HUDEP-2 (cell line): ENCODE data around the gene TEX47.

Source experiments
- DNase-seq, 76 experiments: peaks; one replicate each; lab custom pipeline; 2025; ENCODE audit not compliant: unreplicated experiment in 76 of 76; lab: John Stamatoyannopoulos, UW

The TEX47 gene

DNA sequence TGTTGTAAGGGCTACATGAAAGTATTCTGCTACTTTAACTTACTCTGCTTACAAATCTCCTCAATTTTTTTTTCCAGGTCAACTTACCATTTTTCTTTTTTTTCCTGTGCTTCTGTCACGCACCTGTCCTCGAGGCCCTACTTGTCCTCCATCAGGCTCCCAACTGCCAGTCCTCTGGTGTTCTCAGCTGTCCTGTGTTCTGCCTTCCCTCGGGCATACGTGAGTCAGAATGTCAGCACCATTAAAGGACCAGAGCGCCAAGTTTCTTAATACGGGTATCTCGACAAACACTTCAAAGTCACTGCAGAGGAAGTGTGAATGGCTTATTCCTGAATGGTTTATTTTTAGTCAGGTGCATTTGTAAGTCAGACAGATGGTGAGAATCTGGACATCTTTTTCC is at the start of gene TEX47:
TEX47 (minus strand) TSS at position 185 of the 400 bp plus-strand sequence. CDS start 795 bp downstream, outside the sequence.
- no peak for DNase-seq

DNA sequence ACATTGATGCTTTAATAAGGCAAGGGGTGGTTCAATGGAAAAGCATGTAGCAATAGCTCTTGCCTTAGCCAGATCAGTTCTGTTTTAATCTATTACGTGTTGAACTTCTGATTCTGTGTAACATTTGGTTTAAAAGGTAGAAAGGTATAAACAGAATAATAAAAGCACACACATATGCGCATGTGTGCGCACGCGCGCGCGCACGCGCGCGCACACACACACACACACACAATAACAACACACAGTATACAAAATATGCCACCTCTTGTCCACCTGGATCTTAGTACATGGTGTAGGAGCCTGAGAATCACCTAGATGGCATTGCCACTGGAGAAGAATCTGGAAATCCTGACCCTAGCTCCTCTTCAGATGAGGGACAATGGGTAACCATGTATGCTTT is 49.6 kb upstream of the TEX47 start:
- no peak for DNase-seq

DNA sequence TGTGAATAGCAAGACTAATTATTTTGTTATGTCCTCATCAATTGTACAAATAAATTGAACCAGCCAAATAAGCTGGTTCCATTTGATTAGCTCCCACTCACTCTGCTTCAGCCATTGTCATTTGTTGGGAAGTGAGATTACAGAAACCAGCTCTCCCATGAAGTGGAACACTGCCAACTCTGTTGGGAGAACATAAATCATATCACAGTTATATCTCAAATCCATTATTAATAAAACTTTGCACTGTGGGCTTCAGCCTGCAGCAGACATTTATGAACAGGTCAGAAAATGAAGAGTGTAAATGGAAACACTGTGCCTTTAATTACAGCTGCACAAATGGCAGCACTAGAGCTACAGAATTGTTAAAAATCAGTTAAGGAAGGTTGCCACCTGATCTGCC is 46.7 kb upstream of the TEX47 start:
- DNase-seq, result no peak

DNA sequence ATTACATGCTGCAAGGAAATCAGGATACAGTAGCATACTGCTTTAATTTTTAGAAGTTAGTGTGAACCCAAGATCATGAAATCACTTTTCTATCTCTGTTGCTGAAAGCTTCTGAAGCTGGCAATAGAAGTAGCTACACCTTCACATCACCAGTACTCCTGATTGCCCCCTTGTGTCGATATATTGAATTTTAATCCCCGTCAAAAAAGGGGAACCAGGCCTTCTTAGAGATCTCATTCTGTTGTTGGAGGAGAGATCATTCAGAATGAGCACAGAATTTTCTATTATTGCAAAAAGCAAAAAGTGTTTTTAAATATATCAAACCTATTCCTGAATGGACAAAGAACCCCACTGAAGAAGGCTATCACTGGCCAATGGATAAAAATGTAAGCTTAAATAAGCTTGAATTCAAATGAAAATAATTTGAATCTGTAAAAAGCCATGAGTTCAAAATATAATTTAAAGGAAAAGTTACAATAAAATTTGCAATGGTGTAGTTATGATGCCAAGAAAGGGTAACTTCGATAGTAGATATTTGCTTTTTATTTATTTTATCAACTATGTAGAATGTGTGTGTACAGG is 39.7 kb upstream of the TEX47 start:
- DNase-seq, result peak in 23 of 76 experiments; percentile 0 to 72 (median 12)

DNA sequence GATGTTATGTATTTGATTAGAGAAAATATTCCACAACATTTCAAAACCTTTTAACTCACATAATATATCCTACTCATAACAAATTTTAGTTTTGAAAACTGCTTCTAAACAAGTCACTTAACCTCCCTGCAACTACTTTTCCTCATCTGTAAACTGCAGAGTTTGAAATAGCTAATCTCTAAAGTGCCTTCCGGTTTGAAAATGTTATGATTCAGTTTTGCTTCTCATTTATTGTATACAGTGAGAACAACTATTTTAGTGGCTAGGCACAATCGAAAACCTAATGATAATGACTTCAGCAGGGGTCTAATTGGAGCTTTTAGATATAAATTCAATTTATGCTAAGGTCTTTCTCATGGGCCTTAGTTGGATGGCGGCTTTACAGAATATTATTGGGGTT is 30.7 kb upstream of the TEX47 start:
- DNase-seq, result no peak

DNA sequence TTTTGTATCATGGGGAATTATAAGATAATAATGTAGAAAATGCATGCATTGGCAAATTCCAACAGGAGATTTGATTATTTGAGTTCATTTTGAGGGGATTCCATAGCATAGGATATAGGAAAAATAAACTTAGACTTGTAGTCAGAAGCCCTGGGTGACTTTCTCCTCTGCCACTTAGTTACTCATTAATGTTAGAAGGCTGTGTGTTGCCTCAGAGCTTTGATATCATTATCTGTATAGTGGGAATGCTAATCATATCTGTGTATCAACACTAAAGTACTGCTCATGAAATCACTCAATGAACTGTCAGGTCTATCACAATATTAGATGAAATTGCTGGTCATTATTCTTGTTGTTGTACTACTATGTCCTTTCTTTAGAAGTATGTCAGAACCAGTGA is 23.0 kb upstream of the TEX47 start:
- DNase-seq, result no peak

DNA sequence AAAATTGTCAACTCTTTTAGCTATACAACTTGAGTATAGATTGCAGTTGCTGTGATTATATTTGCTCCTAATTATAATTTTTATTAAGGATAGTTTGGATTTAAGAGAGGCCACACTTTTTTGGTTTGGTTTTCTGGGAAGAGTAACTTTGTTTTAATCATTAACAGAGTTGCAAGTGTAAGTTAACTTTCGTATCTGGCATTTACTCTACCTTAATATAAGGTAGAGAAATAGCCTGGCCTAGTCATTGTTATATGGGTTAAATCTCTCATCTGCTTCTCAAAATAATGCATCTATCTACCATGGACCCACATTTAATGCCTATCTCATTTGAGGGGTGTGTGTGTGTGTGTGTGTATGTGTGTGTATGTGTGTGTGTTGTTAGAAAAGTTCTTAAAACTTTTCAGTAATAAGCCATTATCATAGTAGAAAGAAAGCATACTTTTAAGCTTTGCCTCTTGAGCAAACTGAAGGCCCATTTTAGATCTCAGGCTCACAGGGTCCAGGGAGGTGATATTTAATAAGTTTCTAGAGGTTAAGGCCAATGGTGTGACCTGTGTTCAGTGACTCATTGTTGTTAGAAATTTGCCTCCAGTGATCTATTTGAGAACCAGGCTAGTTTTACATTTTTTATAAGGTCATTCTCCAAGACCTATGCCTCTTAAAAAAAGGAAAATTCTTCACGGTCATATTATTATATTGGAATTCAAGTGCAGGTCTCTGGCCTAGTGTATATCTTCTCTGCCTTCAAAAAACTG is 10.9 kb upstream of the TEX47 start:
- DNase-seq, result no peak

DNA sequence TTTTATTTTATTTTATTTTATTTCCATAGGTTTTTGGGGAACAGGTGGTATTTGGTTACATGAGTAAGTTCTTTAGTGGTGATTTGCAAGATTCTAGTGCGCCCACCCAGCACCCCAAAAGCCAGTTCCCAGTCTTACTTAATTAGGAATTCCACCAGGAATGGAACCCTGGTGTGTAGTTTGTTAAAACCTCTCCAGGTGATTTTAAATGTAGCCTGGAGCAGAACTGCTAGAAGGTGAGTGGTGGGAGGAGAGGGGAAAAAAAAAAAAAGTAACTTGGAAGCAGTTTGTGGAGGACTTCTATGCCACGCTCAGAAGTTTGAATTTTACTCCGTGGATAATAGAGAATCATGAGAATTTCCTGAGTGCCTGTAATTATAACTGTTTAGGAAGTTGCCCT is 5.5 kb upstream of the TEX47 start:
- DNase-seq, result no peak

DNA sequence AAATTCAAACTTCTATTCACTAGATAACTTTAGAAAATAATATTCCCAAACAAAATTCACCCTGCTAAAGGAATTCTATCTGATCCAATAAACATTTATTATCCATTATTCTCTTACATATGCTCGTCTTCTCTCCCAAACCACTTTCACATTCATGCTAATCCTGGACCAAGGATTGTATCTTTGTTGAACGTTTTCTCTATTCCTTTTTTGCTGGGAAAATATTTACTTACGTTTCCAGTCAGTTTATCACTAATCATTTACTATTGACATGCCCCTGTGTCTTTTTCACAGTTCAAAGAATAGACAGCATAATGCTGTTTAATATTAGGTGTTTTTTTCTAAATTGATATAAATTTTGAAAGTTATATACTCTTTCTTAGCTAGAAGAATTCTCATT is 3.2 kb downstream of the TEX47 start:
- DNase-seq, result no peak

DNA sequence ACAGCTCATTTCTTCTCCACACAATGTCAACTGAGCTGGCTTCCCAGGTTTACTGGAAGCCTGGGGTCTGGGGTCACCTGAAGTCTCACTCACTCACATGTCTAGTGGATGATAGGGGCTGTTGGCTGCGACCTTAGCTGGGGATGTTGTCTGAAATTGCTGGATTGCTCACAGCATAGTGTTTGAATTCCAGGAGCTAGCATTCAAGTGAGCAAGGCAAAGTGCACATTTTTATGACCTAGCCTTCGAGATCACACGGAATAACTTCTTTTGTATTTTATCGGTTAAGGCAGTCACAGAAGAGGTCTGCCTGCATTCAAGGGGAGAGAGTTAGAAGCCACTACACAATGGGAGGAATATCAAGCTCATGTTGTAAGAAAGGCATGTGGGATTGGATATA is 3.6 kb downstream of the TEX47 start:
- no peak for DNase-seq

DNA sequence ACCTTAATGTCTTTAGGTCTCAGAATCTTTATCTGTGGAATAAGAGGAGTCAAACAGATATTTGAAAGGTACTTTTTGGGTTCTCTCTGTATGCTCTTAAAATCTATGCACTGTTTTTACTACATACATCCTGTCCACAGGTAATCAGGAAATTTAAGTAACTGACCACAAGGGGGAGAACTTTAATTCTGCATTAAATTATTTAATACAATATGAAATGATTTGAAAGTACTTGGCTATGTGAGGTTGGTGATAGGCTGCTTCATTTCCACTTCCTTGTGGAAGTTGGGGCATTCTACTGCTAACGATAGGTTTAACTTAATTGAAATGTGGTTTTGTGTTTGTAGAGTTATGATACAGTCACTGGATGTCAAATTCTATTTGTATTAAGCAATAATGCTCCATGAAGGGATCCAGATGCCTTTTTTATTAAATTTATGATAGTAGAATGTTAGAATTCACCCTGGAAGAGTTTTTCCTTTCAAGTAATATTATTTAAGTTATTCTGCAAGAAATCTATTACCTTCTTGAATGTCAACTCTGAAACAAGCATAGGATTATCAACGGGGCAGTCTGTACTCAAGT is 6.0 kb downstream of the TEX47 start:
- DNase-seq, result peak in 9 of 76 experiments; percentile 3 to 23 (median 4)

DNA sequence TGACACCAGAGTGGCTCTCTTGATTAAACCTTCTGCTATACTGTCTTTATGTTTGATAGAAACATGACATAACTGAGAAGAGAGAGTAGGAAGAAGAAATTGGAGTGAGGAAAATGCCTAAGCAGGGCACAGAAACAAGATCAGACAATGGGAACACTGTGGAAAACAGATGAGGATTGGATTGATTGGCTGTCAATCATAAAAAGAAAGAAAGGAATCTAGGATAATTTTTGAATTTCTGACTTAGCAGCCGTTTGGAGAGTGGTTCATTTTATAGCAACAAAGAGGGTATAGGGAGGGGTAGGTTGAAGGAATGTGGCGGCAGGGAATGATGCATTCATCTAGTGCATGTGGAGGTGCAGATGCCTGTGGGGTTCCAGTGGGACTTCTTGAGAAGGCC is 7.8 kb downstream of the TEX47 start:
- DNase-seq, result no peak

DNA sequence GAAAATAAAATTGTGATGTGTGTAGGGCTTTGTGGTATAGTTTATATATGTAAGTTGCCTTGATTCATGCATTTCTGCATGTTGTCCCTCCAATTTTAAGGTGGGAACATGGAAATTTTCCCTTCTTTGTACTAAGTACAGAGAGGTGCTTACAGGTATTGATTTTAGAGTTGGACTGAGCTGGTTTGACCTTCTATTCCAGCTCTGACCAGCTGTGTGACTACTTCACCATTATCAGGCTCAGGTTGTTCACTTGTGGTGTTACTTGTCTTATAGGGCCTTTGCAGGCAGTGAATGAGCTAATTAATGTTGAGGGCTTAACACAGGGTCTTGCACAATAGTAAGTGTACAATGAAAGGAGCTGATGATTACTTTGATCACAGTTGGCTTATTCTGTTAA is 19.7 kb downstream of the TEX47 start:
- DNase-seq, result no peak

DNA sequence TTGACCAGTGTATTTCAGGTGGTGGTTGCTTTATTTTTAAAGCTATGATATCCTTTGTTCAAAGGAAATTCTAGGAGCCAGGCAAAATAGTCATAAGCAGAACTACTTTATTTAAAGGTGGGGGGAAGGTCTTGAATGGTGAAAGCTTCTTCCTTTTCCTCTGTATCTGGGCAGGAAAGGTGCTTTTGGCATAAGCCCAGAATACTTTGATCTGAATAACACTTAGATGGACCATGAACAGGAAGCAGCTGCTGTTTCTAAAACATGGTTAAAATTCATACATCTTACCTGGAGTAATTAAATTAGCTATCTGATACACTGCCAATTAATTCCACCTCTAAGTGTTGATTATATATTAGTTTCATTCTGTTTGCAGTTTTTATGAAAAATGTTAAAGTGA is 22.8 kb downstream of the TEX47 start:
- no peak for DNase-seq

DNA sequence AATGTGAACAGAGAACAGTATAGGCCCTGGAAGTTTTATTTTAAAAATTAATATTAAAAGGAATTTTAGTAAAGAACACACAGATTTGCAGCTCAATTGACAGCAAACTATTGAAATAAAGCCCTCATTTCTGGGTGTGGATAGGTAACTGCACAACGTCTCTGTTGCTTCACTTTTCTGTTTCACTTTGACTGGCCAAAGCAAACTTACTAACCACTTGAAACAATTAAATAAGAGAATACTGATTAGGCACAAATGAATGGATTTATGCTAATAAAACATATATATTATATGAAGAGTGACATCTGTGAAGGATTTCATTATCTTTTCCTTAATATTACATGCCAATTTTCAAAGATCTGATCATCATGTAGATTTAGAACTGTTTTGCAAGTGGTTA is 24.1 kb downstream of the TEX47 start:
- no peak for DNase-seq

DNA sequence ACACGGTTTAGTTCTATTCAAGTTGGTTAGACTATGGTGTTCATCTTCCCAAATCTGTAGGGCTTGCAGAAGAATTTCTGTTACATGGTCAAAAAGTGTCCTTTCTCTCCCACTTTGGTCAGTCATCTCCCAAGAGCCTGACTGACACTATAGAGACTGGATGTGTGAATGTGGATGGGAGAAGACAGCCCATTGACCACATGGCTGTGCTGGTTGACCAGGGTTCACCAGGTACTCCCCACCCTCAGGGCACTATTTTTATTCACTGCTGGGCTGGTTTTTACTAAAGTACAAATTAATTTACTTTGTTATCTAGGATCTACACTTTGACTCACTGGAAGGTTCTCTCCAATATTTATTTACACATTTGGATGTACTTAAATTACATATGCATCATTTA is 33.8 kb downstream of the TEX47 start:
- DNase-seq, result no peak

DNA sequence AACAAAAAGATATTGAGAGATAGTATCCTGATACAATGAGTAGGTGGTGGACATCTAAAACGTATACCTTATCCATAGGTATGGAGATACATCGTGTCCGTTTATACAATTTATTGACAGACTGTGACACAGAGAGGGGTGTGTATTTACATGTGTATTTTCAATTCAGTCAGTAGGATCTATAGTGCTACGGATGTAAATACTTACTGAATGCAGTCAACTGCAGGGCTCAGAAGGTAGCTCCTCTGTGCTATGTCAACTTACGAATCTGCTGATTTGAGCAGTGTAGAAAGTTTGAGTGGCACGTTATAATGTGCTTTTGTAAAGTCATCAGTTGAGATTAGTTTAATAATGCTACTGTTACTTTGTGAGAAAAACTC is 35.4 kb downstream of the TEX47 start:
- DNase-seq, result no peak

DNA sequence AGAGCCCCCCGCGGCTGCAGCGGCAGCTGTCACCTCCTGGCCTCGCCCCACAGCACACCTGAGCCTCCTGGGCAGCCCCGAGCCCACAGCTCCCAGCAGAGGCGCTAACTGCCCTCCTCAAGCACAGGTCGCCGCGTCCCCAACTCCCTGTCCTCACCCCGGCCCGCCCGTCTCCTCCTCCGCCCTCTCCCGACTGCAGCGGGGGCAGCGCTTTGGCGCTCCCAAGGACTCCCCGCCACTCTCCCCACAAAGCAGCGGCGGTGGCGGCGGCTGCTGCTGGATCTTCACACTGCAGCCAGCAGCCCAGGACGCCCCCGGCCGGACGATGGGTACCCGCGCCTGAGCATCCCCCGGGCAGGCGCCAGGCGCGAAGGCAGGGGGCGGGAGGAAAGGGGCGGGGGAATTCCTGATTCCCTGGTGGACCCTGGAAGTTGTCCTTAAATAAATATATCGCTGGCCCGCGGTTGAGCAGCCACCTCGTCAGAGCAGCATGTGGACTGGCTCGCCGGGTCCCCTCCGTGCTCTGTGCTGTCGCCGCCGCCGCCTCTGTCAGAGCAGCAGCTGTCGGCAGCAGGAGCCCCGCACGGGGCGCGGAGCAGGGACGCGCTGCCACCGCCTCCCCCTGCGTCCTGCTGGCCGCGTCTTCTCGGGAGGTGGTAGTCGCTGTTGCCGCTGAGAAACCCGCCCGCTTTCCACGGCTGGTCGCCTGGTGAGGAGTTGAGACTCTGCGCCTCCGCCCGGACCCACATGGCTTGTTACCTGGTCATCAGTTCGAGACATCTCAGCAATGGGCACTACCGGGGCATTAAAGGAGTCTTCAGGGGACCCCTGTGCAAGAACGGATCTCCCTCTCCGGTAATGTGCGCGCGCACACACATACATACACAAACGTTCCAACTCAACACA is 36.1 kb downstream of the TEX47 start, which contains the start of gene ZNF804B:
ZNF804B (plus strand) TSS at position 471 of the 906 bp plus-strand sequence; CDS start at position 748, 277 bp downstream.
- DNase-seq, result peak in 1 of 76 experiments; percentile 1

DNA sequence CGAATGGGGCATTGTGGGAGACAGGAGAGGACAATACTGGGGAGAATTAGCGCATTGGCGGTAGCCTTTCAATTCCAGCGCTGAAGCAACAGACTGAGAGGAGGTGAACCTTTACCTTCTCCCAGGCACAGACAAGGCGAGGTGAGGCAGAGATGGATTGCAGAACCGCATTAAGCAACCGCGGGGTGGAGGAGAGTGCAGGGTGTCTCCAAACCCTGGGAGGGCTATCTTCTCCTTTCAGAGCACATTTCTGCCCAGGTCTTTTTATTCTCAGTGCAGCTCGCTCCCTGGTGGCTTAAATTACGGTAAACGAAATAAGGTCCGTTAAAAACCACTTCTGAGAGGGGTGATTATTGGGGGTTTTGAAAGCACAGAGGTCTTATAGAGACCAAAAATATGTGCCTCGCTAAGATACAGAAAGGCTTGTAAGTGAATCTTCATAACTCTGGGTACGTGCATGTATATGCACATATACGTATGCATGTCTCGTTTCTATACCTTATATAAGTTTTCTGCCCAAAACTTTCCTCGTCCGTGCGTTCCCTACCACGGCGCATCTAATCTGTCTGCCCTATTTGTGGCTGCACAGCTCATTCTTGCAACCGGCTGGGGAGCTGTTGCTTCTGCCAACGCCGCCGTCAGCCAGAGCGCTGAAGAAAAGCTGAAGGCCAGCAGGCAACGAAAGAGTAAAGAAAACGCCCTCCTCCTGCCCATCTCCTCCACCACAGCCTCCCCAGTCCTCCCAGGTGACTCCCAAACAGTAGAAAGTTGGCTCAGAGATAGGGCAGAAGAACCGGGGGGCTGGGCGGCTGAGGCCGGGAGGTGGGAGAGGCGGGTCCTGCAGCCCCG is 36.9 kb downstream of the TEX47 start:
- DNase-seq, result peak in 5 of 76 experiments; percentile 1 to 29 (median 2)

DNA sequence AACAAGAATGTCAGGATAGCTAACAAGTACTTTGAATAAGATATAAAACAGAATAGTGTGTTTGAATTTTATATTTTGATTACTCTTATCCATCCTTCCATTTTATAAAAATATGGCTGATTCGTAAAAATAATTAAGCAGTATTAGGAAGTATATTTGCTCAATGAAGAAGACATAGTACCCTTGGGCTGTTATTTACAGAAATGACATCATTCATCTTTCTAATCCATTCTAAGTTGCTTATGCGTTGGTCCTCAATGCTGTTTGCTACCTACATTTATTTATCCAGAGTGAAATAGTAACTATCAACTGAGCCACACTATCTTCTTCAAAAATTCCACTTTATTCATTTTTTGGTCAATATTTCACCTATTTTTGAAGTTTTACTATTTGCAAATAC is 38.2 kb downstream of the TEX47 start:
- DNase-seq, result no peak
